SU-DHL-6 (cell line): ENCODE data around the gene MRPS5.

Source experiments
- H2AFZ ChIP-seq: fragments of 200-600 bp; sonication (generic); 2 replicates; pipeline ENCODE4 v1.6.1; 2014; ENCODE audit warnings: low read depth, mild to moderate bottlenecking, moderate library complexity, mixed read lengths, antibody characterized with exemption, low read length; ENCODE audit not compliant: severe bottlenecking
- H3F3A ChIP-seq: fragments of 200-600 bp; shearing (Covaris generic); 2 replicates; pipeline ENCODE4 v1.6.0; 2016; ENCODE audit warnings: antibody characterized with exemption, mild to moderate bottlenecking; ENCODE audit not compliant: insufficient read depth
- H3K27ac ChIP-seq: fragments of 200-600 bp; sonication (generic); 2 replicates; pipeline ENCODE4 v1.5.1; 2016; ENCODE audit warnings: low read depth, mild to moderate bottlenecking, low read length, moderate library complexity, mixed read lengths
- H3K27me3 ChIP-seq: fragments of 200-600 bp; sonication (generic), shearing (Covaris generic); 2 replicates; pipeline ENCODE4 v1.6.0; 2014; ENCODE audit warnings: mild to moderate bottlenecking, low read length
- H3K36me3 ChIP-seq: fragments of 200-600 bp; sonication (generic); 2 replicates; pipeline ENCODE4 v1.6.1; 2014; ENCODE audit warnings: mild to moderate bottlenecking, low read length, mixed read lengths
- H3K4me2 ChIP-seq: fragments of 300-600, 200-600 bp; shearing (Covaris generic), sonication (generic); 2 replicates; pipeline ENCODE4 v1.6.0; 2014; ENCODE audit warnings: low read length, low read depth, mild to moderate bottlenecking; ENCODE audit not compliant: poor library complexity, severe bottlenecking
- H3K4me3 ChIP-seq: fragments of 200-600 bp; sonication (generic); 2 replicates; pipeline ENCODE4 v1.5.1; 2014; ENCODE audit warnings: antibody characterized with exemption, low read length, mild to moderate bottlenecking, mixed read lengths; ENCODE audit not compliant: insufficient read depth, poor library complexity, severe bottlenecking
- H3K79me2 ChIP-seq: fragments of 200-600 bp; sonication (generic); 2 replicates; pipeline ENCODE4 v1.6.1; 2014; ENCODE audit warnings: mild to moderate bottlenecking, low read length, moderate library complexity; ENCODE audit not compliant: insufficient read depth
- H3K9ac ChIP-seq: fragments of 200-600 bp; sonication (generic); 2 replicates; pipeline ENCODE4 v1.7.0; 2014; ENCODE audit warnings: mild to moderate bottlenecking, low read length
- H3K9me2 ChIP-seq: fragments of 200-600 bp; sonication (generic); replicated peaks from 2 replicates; pipeline ENCODE4 v1.6.1; 2014; ENCODE audit warnings: low read length; ENCODE audit not compliant: insufficient read depth
- H3K9me3 ChIP-seq: fragments of 200-600 bp; sonication (generic); 2 replicates; pipeline ENCODE4 v1.6.1; 2014; ENCODE audit warnings: low read length, mixed read lengths; ENCODE audit not compliant: insufficient read depth
- H4K20me1 ChIP-seq: fragments of 200-600 bp; sonication (generic); 2 replicates; pipeline ENCODE4 v1.6.1; 2014; ENCODE audit warnings: low read depth, mild to moderate bottlenecking, antibody characterized with exemption, low read length, moderate library complexity, mixed read lengths
- EZH2phosphoT487 ChIP-seq: fragments of 200-600 bp; sonication (generic), shearing (Covaris generic); conservative IDR thresholded peaks from 2 replicates; pipeline ENCODE4 v1.6.1; 2018; ENCODE audit warnings: mild to moderate bottlenecking, antibody characterized with exemption, low read length, moderate library complexity, mixed read lengths
- TF ChIP-seq, protein P1 (sequence below): fragments of 200-600 bp; sonication (generic); IDR thresholded peaks from one replicate; pipeline ENCODE4 v1.5.1; 2017; ENCODE audit warnings: antibody characterized with exemption, mild to moderate bottlenecking, low read length, moderate library complexity; ENCODE audit not compliant: insufficient read depth, poor library complexity, severe bottlenecking

MRPS5 gene

DNA sequence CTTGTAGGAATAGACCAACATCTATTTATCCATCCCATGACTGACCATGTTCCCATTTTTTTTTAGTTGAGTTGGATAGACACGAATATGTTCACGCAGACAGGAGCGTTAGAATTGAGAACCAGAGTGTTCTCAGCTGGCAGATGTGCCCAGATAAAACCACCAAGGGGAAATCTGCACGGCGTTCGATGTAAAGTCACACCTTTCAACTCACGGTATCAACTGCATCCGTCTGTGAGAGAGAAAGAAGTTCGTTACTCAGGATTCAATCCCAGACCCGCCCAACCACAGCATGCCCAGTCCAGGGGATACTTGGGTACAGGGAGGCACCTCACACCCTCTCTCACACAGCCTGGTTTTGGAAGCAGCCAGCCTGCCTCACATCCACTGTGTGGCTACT lies 70.0 kb downstream of the MRPS5 start:
- Histone ChIP-seq H3K9me3 (no peaks in the 10 kb centered on the region), H3K27ac (no peak overlapping the region), H3F3A (no peaks in the 10 kb centered on the region), H3K9me2 (no peaks in the 10 kb centered on the region), H2AFZ (no peak overlapping the region), H3K36me3 (no peaks in the 10 kb centered on the region), H3K79me2 (no peaks in the 10 kb centered on the region), H3K4me2 (no peak overlapping the region), H3K9ac (no peak overlapping the region), H3K27me3 (no peaks in the 10 kb centered on the region), H4K20me1 (no peaks in the 10 kb centered on the region), H3K4me3 (no peak overlapping the region)
- no peak for TF ChIP-seq EZH2phosphoT487
- TF ChIP-seq, protein P1, sequence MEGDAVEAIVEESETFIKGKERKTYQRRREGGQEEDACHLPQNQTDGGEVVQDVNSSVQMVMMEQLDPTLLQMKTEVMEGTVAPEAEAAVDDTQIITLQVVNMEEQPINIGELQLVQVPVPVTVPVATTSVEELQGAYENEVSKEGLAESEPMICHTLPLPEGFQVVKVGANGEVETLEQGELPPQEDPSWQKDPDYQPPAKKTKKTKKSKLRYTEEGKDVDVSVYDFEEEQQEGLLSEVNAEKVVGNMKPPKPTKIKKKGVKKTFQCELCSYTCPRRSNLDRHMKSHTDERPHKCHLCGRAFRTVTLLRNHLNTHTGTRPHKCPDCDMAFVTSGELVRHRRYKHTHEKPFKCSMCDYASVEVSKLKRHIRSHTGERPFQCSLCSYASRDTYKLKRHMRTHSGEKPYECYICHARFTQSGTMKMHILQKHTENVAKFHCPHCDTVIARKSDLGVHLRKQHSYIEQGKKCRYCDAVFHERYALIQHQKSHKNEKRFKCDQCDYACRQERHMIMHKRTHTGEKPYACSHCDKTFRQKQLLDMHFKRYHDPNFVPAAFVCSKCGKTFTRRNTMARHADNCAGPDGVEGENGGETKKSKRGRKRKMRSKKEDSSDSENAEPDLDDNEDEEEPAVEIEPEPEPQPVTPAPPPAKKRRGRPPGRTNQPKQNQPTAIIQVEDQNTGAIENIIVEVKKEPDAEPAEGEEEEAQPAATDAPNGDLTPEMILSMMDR: no peak

DNA sequence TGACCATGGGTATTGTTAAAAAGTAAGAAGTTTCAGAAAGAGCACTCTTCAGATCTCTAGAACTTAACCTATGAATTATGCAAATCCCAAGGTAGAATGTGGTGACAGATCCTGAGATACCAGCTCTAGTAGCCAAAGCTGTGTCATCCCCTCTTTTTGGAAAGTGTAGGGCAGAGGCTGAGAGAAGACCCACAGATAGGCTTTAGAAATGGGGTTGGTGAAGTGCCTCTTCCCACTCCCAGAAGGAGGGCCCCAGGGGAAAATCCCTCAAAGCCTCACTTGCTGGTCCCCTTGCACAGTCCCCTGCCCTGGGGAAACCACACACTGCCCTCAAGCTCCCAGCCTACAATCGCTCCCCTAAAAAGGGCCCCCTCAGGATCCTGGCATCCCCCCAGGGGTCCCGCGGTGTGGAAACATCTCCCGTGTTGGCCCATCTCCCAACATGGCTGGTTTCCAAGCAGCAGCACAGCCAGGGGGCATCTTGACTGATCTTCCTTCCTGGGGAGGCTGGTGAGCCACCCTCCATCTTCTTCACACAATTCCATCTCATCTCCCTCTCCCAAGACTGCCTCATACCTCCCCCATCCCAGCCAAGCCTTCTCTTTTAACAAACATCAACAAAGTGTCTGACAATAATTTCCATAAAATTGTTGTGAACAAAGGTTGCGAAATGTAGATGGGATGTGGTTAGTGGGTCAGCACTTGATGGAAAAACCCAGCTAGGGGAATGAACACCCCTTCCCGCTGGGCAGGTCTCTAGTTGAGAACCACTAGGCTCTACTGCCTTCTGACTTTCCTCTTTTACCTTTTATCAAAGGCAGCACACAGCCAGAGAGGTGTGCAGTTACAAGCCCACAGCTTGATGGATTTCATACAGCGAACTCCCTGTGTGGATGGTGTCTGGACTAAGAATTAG lies 71.0 kb downstream of the MRPS5 start:
- no peaks in the 10 kb centered on the region for H4K20me1 ChIP-seq
- H3K4me2 ChIP-seq: no peak overlapping the region
- H3K27ac ChIP-seq: no peak overlapping the region
- no peaks in the 10 kb centered on the region for H3K9me2 ChIP-seq
- H3K36me3 ChIP-seq: no peaks in the 10 kb centered on the region
- no peak for TF ChIP-seq EZH2phosphoT487
- TF ChIP-seq, protein P1: no peak
- no peak overlapping the region for H3K9ac ChIP-seq
- H3K27me3 ChIP-seq: no peaks in the 10 kb centered on the region
- H3K4me3 ChIP-seq: no peak overlapping the region
- H3K9me3 ChIP-seq: no peaks in the 10 kb centered on the region
- H3F3A ChIP-seq: no peaks in the 10 kb centered on the region
- no peaks in the 10 kb centered on the region for H3K79me2 ChIP-seq
- no peak overlapping the region for H2AFZ ChIP-seq

GRCh38 chr2:95049961-95050360 lies 71.6 kb downstream of the MRPS5 start:
- Histone ChIP-seq H4K20me1 (no peaks in the 10 kb centered on the region), H3K9me3 (no peaks in the 10 kb centered on the region), H2AFZ (no peak overlapping the region), H3K27ac (no peak overlapping the region), H3K9me2 (no peaks in the 10 kb centered on the region), H3K9ac (no peak overlapping the region), H3K4me2 (no peak overlapping the region), H3K36me3 (no peaks in the 10 kb centered on the region), H3K4me3 (no peak overlapping the region), H3K79me2 (no peaks in the 10 kb centered on the region), H3K27me3 (no peaks in the 10 kb centered on the region), H3F3A (no peaks in the 10 kb centered on the region)
- no peak for TF ChIP-seq EZH2phosphoT487
- TF ChIP-seq, protein P1: no peak
